Femur (tissue), 1 donor: ENCODE data around the gene FAM114A2.
"Not testable (repeated sequence)": the region's sequence is repeated elsewhere in the genome, so short reads cannot be mapped to it uniquely, and the experiment has no call there.

Experiments used
- DNase-seq: peaks from one replicate; pipeline ENCODE4 v3.0.0-alpha.2; 2017

The FAM114A2 gene

GRCh38 chr5:154046486-154046885 lies 7.8 kb upstream of the FAM114A2 start:
- DNase-seq = no peak

- no peak for DNase-seq
These were observed 5.9 kb upstream of the FAM114A2 start for GRCh38 chr5:154044581-154044980.

- no peak for DNase-seq
These were observed 5.4 kb upstream of the FAM114A2 start for GRCh38 chr5:154044099-154044498.

- DNase-seq = no peak
These were observed 4.1 kb upstream of the FAM114A2 start for GRCh38 chr5:154042766-154043165.

- no peak for DNase-seq
These were observed 734 bp upstream of the FAM114A2 start for GRCh38 chr5:154039458-154039829.

- DNase-seq = no peak
These were observed 426 bp downstream of the FAM114A2 start for GRCh38 chr5:154038261-154038706.

- DNase-seq = no peak
These were observed 3.8 kb downstream of the FAM114A2 start for GRCh38 chr5:154034944-154035343.

GRCh38 chr5:154031937-154032489 lies 6.7 kb downstream of the FAM114A2 start:
- DNase-seq = no peak

GRCh38 chr5:154025951-154026350 lies 12.8 kb downstream of the FAM114A2 start:
- no peak for DNase-seq

GRCh38 chr5:154018919-154019318 lies 19.8 kb downstream of the FAM114A2 start:
- DNase-seq = not testable (repeated sequence)

GRCh38 chr5:154015071-154015693 lies 23.5 kb downstream of the FAM114A2 start:
- DNase-seq = no peak

GRCh38 chr5:154010660-154011059 lies 28.1 kb downstream of the FAM114A2 start:
- DNase-seq = no peak

GRCh38 chr5:154005648-154006047 lies 33.1 kb downstream of the FAM114A2 start:
- DNase-seq = no peak

GRCh38 chr5:154002511-154003020 lies 36.1 kb downstream of the FAM114A2 start:
- no peak for DNase-seq

GRCh38 chr5:154002093-154002492 lies 36.6 kb downstream of the FAM114A2 start:
- peak; percentile 30 for DNase-seq

- DNase-seq = no peak
These were observed 38.0 kb downstream of the FAM114A2 start for GRCh38 chr5:154000703-154001102.

GRCh38 chr5:153999995-154000394 lies 38.7 kb downstream of the FAM114A2 start:
- no peak for DNase-seq

- no peak for DNase-seq
These were observed 39.9 kb downstream of the FAM114A2 start for GRCh38 chr5:153998768-153999167.

GRCh38 chr5:153998010-153998409 lies 40.7 kb downstream of the FAM114A2 start:
- DNase-seq = no peak

- no peak for DNase-seq
These were observed 47.5 kb downstream of the FAM114A2 start for GRCh38 chr5:153991168-153991567.

- DNase-seq = no peak
These were observed 50.2 kb downstream of the FAM114A2 start for GRCh38 chr5:153988510-153988909.

- no peak for DNase-seq
These were observed 51.4 kb downstream of the FAM114A2 start for GRCh38 chr5:153987301-153987700.

- no peak for DNase-seq
These were observed 53.2 kb downstream of the FAM114A2 start for GRCh38 chr5:153985498-153985897.

- DNase-seq = no peak
These were observed 54.8 kb downstream of the FAM114A2 start for GRCh38 chr5:153983885-153984284.
